CD4-positive, alpha-beta T cell treated with Interleukin-21 for 1 hour (primary cell): ENCODE results near the gene SUPT16H.
A peak's percentile ranks its signal among the peaks of the same experiment; 100 is the strongest.
"Not testable (repeated sequence)": the region's sequence is repeated elsewhere in the genome, so short reads cannot be mapped to it uniquely, and the experiment has no call there.

Experiments
- DNase-seq: peaks from one replicate; pipeline ENCODE4 v3.0.0-alpha.2; 2020

SUPT16H gene

DNA sequence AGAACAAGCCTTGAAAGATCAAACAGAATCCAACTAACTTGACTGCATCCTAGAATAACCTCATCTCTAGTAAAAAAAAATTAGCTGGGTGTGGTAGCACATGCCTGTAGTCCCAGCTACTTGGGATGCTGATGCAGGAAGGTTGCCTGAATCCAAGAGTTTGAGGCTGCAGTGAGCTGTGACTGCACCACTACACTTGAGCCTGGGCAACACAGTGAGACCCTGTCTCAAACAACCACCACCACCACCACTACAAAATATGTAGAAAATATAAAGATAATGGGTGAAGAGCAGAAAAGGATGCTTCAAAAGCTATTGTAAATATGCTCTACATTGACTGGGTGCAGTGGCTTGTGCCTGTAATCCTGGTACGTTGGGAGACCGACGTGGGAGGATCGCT is 27.3 kb downstream of the SUPT16H start:
- DNase-seq, result no peak

DNA sequence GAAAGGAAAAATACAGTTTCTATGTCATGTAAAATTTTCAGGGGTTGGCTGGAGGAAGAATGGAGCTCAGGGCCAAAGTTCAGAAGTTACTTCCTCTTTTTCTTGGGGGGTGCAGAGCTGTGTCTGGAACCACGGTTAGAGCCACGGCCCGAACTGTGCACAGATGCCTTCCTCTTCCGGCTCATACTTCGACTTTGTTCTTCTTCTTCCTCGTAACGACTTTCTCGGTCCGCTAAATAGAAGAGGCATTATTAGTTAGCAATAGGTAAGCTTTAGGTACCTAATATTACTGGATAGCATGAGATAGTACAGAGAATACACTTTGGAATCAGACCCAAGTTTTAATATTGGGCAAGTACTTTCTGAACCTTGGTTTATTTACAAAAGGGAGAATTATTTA is 31.2 kb downstream of the SUPT16H start:
- DNase-seq, result no peak

DNA sequence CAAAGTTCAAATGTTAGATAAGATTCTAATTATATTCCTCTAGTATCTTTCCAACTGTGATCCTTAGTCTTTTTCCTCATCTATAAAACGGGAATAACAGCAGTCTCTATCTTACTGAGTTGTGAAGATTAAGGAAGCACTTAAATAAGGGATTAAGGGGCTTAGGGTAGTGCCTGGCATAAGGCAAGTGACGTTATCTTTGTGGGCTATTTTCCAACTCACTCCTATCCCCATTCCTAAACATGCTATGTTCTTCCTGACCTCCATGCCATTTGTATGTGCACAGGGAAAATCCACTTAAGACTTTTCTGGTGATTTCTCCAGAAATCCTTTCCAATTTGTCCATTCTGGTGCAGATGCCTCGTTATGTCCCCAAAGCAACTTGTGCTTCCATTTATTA is 33.3 kb downstream of the SUPT16H start:
- no peak for DNase-seq

DNA sequence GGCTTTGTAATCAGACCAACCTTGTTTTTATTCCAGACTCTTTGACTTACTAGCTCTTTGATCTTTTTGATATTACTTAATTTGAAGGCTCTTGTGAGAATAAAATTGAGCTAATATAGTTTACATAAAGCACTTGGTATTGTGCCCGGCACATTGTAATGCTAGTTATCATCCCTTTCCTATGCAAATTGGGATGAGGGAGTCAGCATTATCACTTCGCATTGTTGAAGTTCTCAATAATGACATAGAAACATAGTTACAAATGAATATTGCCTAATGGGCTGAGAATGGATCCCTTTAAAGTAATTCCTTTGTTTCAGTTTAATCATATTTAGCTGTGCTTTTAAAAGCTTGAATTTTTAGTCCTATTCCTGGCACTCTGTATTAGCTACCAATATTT is 36.6 kb downstream of the SUPT16H start:
- DNase-seq, result no peak

- no peak for DNase-seq
These were observed 37.2 kb downstream of the SUPT16H start for GRCh38 chr14:21346532-21347135.

GRCh38 chr14:21343035-21343794 is 40.6 kb downstream of the SUPT16H start:
- no peak for DNase-seq

DNA sequence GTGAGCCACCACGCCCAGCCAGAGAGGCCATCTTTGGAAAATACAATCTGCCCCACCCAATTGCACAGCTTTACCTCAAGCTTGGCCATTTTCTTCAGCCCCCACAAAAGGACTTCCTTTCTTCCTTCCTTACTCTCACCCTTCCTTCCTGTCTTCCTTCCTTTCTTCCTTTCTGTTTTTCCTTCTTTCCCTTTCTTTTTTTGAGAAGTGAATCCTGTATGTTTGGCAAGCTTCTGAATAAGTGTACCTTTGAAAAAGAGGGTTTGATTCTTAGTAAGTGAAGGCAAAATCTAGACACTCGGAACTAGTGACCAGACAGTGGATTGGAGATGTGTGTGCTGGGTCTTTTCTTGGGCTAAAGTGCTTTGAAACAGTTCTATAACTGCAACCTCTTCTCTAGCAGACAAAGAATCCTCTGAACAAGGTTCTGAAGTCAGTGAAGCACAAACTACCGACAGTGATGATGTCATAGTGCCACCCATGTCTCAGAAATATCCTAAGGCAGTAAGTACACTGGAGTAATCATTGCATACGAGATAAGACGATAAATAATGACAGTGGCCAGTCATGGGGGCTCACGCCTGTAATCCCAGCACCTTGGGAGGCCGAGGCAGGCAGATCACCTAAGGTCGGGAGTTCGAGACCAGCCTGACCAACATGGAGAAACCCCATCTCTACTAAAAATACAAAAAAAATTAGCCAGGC is 49.5 kb downstream of the SUPT16H start:
- no peak for DNase-seq

DNA sequence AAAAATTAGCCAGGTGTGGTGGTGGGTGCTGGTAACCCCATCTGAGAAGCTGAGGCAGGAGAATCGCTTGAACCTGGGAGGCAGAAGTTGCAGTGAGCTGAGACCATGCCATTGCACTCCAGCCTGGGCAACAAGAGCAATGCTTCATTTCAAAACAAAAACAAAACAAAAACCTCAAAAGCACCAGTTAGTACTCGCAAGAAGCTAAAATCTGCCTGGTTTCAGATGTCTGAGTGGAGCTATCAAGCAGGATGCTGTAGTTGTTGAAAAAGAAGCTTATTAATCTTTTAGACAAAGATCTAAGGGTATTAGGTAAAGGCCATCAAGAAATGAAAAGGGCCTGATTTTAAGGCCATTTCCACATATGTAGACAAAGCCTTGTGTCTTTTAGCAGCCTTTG is 50.9 kb downstream of the SUPT16H start:
- DNase-seq, result no peak

GRCh38 chr14:21326972-21327371 is 56.8 kb downstream of the SUPT16H start:
- DNase-seq, result no peak

- no peak for DNase-seq
These were observed 61.1 kb downstream of the SUPT16H start for GRCh38 chr14:21322716-21323115.

DNA sequence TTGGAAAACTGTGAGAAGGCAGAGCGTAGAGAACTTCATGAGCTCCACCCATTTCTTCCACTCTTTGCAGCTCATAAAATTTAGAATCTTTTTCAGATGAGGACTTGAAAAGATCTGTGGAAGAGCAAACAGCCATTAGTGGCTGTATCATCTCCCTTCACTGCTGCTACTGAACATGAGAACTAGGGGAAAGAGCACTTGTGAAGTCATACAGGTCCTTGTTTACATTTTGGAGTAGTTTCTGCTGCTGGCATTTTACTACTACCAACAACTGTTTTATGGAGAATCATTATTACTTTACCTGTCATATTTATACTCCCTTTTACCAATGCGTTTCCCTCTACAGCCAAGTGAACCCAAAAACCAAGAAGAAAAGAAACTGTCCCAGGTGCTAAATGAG is 62.9 kb downstream of the SUPT16H start:
- no peak for DNase-seq

DNA sequence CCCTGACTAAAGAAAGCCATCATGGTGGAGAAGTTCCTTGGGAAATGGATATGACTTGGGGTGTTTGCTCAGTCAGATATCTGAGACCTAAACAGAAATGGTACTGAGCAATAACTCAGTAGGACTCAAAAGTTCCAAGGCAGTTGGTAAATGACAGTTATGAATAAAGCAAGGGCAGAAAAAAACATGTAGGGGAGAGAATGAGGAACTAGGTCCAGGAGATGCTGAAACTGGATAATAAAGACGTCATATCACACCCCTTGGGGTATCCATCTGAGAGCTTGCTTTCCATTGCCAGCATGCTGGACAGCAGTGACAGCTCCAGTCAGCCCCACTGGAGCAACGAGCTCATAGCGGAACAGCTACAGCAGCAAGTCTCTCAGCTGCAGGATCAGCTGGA is 66.4 kb downstream of the SUPT16H start:
- DNase-seq, result no peak

- no peak for DNase-seq
These were observed 70.3 kb downstream of the SUPT16H start for GRCh38 chr14:21313512-21313911.

- no peak for DNase-seq
These were observed 72.2 kb downstream of the SUPT16H start for GRCh38 chr14:21311614-21312013.

DNA sequence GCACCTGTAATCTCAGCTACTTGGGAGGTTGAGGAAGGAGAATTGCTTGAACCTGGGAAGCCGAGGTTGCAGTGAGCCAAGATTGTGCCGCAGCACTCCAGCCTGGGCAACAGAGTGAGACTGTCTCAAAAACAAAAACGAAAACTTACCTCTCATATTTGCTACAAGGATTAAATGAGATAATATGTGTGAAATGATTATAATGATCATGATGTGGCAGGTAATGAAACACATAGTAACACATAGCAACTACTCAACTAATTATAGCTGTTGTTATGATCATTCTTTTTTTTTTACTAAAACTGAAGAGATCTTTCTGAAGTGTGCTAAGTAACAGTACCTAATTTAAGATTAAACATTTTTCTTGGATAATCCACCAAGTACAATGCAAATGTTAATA is 73.9 kb downstream of the SUPT16H start:
- no peak for DNase-seq

- no peak for DNase-seq
These were observed 74.6 kb downstream of the SUPT16H start for GRCh38 chr14:21309238-21309636.

- DNase-seq, result peak; percentile 91
These were observed 75.2 kb downstream of the SUPT16H start for GRCh38 chr14:21308479-21309237.

GRCh38 chr14:21308132-21308478 is 75.7 kb downstream of the SUPT16H start:
- DNase-seq, result no peak

DNA sequence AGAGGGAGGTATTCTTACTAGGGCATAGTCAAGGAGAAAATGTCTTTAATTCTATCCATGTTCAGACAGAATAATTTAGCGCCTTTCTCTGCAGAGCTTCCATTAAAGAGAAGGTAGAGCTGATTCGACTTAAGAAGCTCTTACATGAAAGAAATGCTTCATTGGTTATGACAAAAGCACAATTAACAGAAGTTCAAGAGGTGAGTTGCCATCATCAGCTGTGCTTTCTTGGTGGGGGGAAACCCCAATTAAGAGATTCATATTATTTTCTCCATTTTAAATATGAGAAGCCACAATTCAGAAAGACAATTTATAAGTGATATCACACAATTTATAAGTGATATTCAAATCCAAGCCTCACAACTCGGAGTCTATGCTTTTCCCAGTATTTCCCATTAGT is 76.2 kb downstream of the SUPT16H start:
- no peak for DNase-seq

DNA sequence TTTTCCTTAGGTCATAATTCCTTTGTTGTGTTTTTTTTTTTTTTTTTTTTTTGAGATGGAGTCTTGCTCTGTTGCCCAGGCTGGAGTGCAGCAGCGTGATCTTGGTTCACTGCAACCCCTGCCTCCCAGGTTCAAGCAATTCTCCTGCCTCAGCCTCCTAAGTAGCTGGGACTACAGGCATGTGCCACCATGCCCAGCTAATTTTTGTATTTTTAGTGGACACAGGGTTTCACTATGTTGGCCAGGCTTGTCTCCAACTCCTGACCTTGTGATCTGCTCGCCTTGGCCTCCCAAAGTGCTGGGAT is 81.0 kb downstream of the SUPT16H start:
- not testable (repeated sequence) for DNase-seq

DNA sequence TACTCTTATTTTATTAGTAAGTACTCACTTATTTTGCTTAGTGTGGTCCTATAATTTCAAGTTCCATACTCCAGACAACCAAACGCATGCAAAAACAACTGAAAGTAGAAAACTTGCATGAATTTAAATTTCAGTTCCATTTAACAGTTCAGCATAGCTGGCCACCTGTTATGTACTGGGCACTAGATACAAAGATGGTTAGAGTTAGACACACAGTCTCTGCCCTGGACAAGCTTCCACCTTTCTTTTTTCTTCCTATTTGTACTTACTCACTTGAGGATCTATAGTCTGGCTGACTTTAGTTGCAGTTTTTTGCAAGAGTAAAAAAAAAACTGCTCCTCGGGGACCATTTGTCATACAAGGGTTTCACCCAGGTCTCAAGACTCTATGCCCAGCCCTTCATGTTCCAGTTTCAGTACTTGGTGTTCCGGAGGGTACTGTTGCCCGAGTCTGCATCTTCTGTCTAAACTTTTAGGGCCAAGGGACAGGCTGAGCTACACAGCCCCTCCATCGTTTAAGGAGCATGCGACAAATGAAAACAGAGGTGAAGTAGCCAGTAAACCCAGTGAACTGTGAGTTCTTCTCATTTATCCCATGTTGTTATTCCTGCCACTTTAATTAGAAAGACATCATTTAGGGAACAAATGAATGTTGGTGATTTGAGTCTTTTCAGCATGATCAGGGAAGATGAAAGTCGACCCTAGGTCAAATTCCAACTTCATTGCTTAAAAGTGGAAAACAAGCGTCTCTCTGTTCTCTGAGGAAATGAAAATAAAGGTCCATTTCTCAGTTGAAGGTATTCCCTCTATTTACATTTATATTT is 81.6 kb downstream of the SUPT16H start:
- no peak for DNase-seq
